ENCODE results near the gene AKAP7.

AKAP7 gene

GRCh38 chr6:131268303-131268702, 133.0 kb downstream of the AKAP7 start:
- Histone ChIP-seq H3K36me3 (ENCODE audit: low read length) (no peaks in the 10 kb centered on the region), H3K27ac (ENCODE audit: low read depth, low read length) (no peak overlapping the region), H3K4me2 (ENCODE audit: low read depth, low read length, poor library complexity, severe bottlenecking) (no peak overlapping the region), H3F3A (ENCODE audit: insufficient read depth) (no peaks in the 10 kb centered on the region), H3K79me2 (ENCODE audit: insufficient read depth, low read length) (no peaks in the 10 kb centered on the region), H3K27me3 (ENCODE audit: low read length) (no peaks in the 10 kb centered on the region), H2AFZ (ENCODE audit: low read depth, low read length, severe bottlenecking) (no peak overlapping the region), H3K9me3 (ENCODE audit: insufficient read depth, low read length) (no peaks in the 10 kb centered on the region), H3K9me2 (replicated peaks; ENCODE audit: insufficient read depth, low read length) (no peaks in the 10 kb centered on the region), H3K9ac (ENCODE audit: low read length) (no peak overlapping the region), H3K4me3 (ENCODE audit: insufficient read depth, low read length, poor library complexity, severe bottlenecking) (no peak overlapping the region), H4K20me1 (ENCODE audit: low read depth, low read length) (no peaks in the 10 kb centered on the region)
- TF ChIP-seq, protein P1, sequence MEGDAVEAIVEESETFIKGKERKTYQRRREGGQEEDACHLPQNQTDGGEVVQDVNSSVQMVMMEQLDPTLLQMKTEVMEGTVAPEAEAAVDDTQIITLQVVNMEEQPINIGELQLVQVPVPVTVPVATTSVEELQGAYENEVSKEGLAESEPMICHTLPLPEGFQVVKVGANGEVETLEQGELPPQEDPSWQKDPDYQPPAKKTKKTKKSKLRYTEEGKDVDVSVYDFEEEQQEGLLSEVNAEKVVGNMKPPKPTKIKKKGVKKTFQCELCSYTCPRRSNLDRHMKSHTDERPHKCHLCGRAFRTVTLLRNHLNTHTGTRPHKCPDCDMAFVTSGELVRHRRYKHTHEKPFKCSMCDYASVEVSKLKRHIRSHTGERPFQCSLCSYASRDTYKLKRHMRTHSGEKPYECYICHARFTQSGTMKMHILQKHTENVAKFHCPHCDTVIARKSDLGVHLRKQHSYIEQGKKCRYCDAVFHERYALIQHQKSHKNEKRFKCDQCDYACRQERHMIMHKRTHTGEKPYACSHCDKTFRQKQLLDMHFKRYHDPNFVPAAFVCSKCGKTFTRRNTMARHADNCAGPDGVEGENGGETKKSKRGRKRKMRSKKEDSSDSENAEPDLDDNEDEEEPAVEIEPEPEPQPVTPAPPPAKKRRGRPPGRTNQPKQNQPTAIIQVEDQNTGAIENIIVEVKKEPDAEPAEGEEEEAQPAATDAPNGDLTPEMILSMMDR (IDR thresholded peaks at IDR 0.05; ENCODE audit: insufficient read depth, low read length, poor library complexity, severe bottlenecking), result no peak
- no peak for TF ChIP-seq EZH2phosphoT487 (conservative IDR thresholded peaks at IDR 0.05; ENCODE audit: low read length)

GRCh38 chr6:131269565-131270391, 134.5 kb downstream of the AKAP7 start:
- Histone ChIP-seq H3K9me2 (replicated peaks; ENCODE audit: insufficient read depth, low read length) (no peaks in the 10 kb centered on the region), H3K79me2 (ENCODE audit: insufficient read depth, low read length) (no peaks in the 10 kb centered on the region), H3K27ac (ENCODE audit: low read depth, low read length) (no peak overlapping the region), H3K27me3 (ENCODE audit: low read length) (no peaks in the 10 kb centered on the region), H3K9ac (ENCODE audit: low read length) (no peak overlapping the region), H3F3A (ENCODE audit: insufficient read depth) (no peaks in the 10 kb centered on the region), H3K4me3 (ENCODE audit: insufficient read depth, low read length, poor library complexity, severe bottlenecking) (no peak overlapping the region), H4K20me1 (ENCODE audit: low read depth, low read length) (no peaks in the 10 kb centered on the region), H3K4me2 (ENCODE audit: low read depth, low read length, poor library complexity, severe bottlenecking) (no peak overlapping the region), H2AFZ (ENCODE audit: low read depth, low read length, severe bottlenecking) (no peak overlapping the region), H3K9me3 (ENCODE audit: insufficient read depth, low read length) (no peaks in the 10 kb centered on the region), H3K36me3 (ENCODE audit: low read length) (no peaks in the 10 kb centered on the region)
- TF ChIP-seq, protein P1 (IDR thresholded peaks at IDR 0.05; ENCODE audit: insufficient read depth, low read length, poor library complexity, severe bottlenecking), result no peak
- no peak for TF ChIP-seq EZH2phosphoT487 (conservative IDR thresholded peaks at IDR 0.05; ENCODE audit: low read length)

- Histone ChIP-seq H3K27me3 (ENCODE audit: low read length) (no peaks in the 10 kb centered on the region), H3K9me2 (replicated peaks; ENCODE audit: insufficient read depth, low read length) (no peaks in the 10 kb centered on the region), H3K9me3 (ENCODE audit: insufficient read depth, low read length) (no peaks in the 10 kb centered on the region), H4K20me1 (ENCODE audit: low read depth, low read length) (no peaks in the 10 kb centered on the region), H3K36me3 (ENCODE audit: low read length) (no peaks in the 10 kb centered on the region), H3K27ac (ENCODE audit: low read depth, low read length) (no peak overlapping the region), H3K9ac (ENCODE audit: low read length) (no peak overlapping the region), H3K4me3 (ENCODE audit: insufficient read depth, low read length, poor library complexity, severe bottlenecking) (no peak overlapping the region), H2AFZ (ENCODE audit: low read depth, low read length, severe bottlenecking) (no peak overlapping the region), H3K4me2 (ENCODE audit: low read depth, low read length, poor library complexity, severe bottlenecking) (no peak overlapping the region), H3F3A (ENCODE audit: insufficient read depth) (no peaks in the 10 kb centered on the region), H3K79me2 (ENCODE audit: insufficient read depth, low read length) (no peaks in the 10 kb centered on the region)
- TF ChIP-seq EZH2phosphoT487 (conservative IDR thresholded peaks at IDR 0.05; ENCODE audit: low read length), result no peak
- TF ChIP-seq, protein P1 (IDR thresholded peaks at IDR 0.05; ENCODE audit: insufficient read depth, low read length, poor library complexity, severe bottlenecking), result no peak
These were observed 135.3 kb downstream of the AKAP7 start for GRCh38 chr6:131270534-131270933.

Data from SU-DHL-6 (cell line).